ENCODE results near the gene OGFOD3.

- TF ChIP-seq, protein P1, sequence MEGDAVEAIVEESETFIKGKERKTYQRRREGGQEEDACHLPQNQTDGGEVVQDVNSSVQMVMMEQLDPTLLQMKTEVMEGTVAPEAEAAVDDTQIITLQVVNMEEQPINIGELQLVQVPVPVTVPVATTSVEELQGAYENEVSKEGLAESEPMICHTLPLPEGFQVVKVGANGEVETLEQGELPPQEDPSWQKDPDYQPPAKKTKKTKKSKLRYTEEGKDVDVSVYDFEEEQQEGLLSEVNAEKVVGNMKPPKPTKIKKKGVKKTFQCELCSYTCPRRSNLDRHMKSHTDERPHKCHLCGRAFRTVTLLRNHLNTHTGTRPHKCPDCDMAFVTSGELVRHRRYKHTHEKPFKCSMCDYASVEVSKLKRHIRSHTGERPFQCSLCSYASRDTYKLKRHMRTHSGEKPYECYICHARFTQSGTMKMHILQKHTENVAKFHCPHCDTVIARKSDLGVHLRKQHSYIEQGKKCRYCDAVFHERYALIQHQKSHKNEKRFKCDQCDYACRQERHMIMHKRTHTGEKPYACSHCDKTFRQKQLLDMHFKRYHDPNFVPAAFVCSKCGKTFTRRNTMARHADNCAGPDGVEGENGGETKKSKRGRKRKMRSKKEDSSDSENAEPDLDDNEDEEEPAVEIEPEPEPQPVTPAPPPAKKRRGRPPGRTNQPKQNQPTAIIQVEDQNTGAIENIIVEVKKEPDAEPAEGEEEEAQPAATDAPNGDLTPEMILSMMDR (IDR thresholded peaks at IDR 0.05): no peak
- no peak for TF ChIP-seq POLR2A (IDR thresholded peaks at IDR 0.05)
These were observed 35.5 kb downstream of the OGFOD3 start for GRCh38 chr17:82382933-82383255.
